K562 (cell line): Measurements from ENCODE around the gene RNF44. TPM values are rescaled to one million over a fixed set of nuclear protein-coding genes. Genes with fewer than 3 reads are reported as not detected.

Source experiments
- ATAC-seq: fragments of 200-7000 bp; cut with Tn5 transposase; 3 replicates; pipeline ENCODE4 v1.9.1; 2020; ENCODE audit warnings: moderate library complexity
- BruUV-seq: library from RNA; stranded (reverse); fragments of 400-500 nt; replicated peaks from 2 replicates; lab custom pipeline; 2021; lab: Mats Ljungman, UMichigan
- CTCF ChIA-PET: fragments of 300-600 bp; formaldehyde crosslinking; extraction: SDS; loops from one replicate; lab custom pipeline; 2021; ENCODE audit warnings: low intra/inter-chr PET ratio; lab: Yijun Ruan, JAX
- POLR2A ChIA-PET: fragments of 300-600, 350-650 bp; sonication (Branson Sonifier 250); formaldehyde crosslinking; extraction: SDS; loops from one replicate; lab custom pipeline; 2021; ENCODE audit warnings: antibody characterized with exemption, inconsistent platforms; lab: Yijun Ruan, JAX
- DNase-seq, 4 experiments: peaks; one replicate each; pipeline versions ENCODE4 v3.0.0 to v3.0.0-alpha.2; 2011 to 2018; ENCODE audit warnings: low spot score in 3 of 4, mixed read lengths in 3 of 4; ENCODE audit errors: extremely low read depth in 1 of 4
- FAIRE-seq: peaks from 2 replicates; lab custom pipeline; 2011; peaks lifted over from hg19 to GRCh38; lab: Jason Lieb, UNC
- H2AFZ ChIP-seq: 2 replicates; pipeline ENCODE4 v1.6.0; 2011; ENCODE audit warnings: low read depth, low read length, control low read depth, inconsistent platforms
- H3K27ac ChIP-seq: fragments of 200-600 bp; 3 replicates; pipeline ENCODE4 v1.8.0; 2011; ENCODE audit warnings: low read depth, mild to moderate bottlenecking, control low read depth, inconsistent platforms, low read length, moderate library complexity, mixed read lengths; ENCODE audit errors: extremely low read depth
- H3K27me3 ChIP-seq, 2 experiments: fragments of 300-600 bp in 1 of 2; 2 replicates in 1 of 2; 3 replicates in 1 of 2; pipeline versions ENCODE4 v1.6.0 to v1.8.0; 2011; ENCODE audit warnings: inconsistent platforms in 2 of 2, low read length in 2 of 2, mild to moderate bottlenecking in 1 of 2, mixed read lengths in 1 of 2, moderate library complexity in 1 of 2; ENCODE audit not compliant: control insufficient read depth in 2 of 2, insufficient read depth in 2 of 2
- H3K36me3 ChIP-seq: fragments of 300-600 bp; 3 replicates; pipeline ENCODE4 v1.8.0; 2011; ENCODE audit warnings: mild to moderate bottlenecking, low read length, inconsistent platforms; ENCODE audit not compliant: control insufficient read depth, insufficient read depth
- H3K4me1 ChIP-seq, 2 experiments: fragments of 200-600 bp in 1 of 2; replicated peaks in 1 of 2; 2 replicates in 1 of 2; 3 replicates in 1 of 2; pipeline versions ENCODE4 v1.5.1 to v1.8.0; 2011; ENCODE audit warnings: inconsistent platforms in 2 of 2, low read length in 2 of 2, mild to moderate bottlenecking in 1 of 2, mixed read lengths in 1 of 2, moderate library complexity in 1 of 2; ENCODE audit not compliant: control insufficient read depth in 2 of 2, insufficient read depth in 2 of 2
- H3K4me2 ChIP-seq: 2 replicates; pipeline ENCODE4 v1.6.1; 2011; ENCODE audit warnings: low read length, control low read depth, inconsistent platforms, mixed read lengths; ENCODE audit not compliant: insufficient read depth
- H3K4me3 ChIP-seq: fragments of 200-600 bp; sonication (generic), shearing (Covaris generic); 2 replicates; pipeline ENCODE4 v1.5.1; 2016; ENCODE audit warnings: control low read depth, inconsistent platforms
- H3K79me2 ChIP-seq: fragments of 200-600 bp; 3 replicates; pipeline ENCODE4 v1.8.0; 2011; ENCODE audit warnings: low read length, inconsistent platforms; ENCODE audit not compliant: control insufficient read depth, insufficient read depth
- H3K9ac ChIP-seq, 2 experiments: 2 replicates each; pipeline versions ENCODE4 v1.6.0 to v1.6.1; 2011; ENCODE audit warnings: low read depth in 2 of 2, low read length in 2 of 2, control low read depth in 1 of 2, inconsistent platforms in 1 of 2, mild to moderate bottlenecking in 1 of 2, mixed read lengths in 1 of 2; ENCODE audit not compliant: insufficient read depth in 1 of 2
- H3K9me1 ChIP-seq: one replicate; pipeline ENCODE4 v1.6.0; 2011; ENCODE audit warnings: inconsistent platforms, mild to moderate bottlenecking, low read length, moderate library complexity; ENCODE audit not compliant: control insufficient read depth, insufficient read depth
- H3K9me3 ChIP-seq: replicated peaks from 2 replicates; pipeline ENCODE4 v1.5.1; 2011; ENCODE audit warnings: low read depth, low read length, inconsistent platforms; ENCODE audit not compliant: control insufficient read depth, insufficient read depth
- H4K20me1 ChIP-seq: replicated peaks from 2 replicates; pipeline ENCODE4 v1.6.1; 2011; ENCODE audit warnings: low read length, inconsistent platforms, mixed read lengths; ENCODE audit not compliant: control insufficient read depth, insufficient read depth
- CC2D1A ChIP-seq: fragments of 450-650 bp; IDR thresholded peaks from 2 replicates; pipeline ENCODE4 v1.6.1; 2017; ENCODE audit warnings: mild to moderate bottlenecking
- CTCF ChIP-seq, 3 experiments: IDR thresholded peaks in 2 of 3; conservative IDR thresholded peaks in 1 of 3; 2 replicates each; pipeline ENCODE4 v1.5.1; 2011 to 2012; ENCODE audit warnings: low read length in 3 of 3, mild to moderate bottlenecking in 3 of 3, control low read depth in 2 of 3, improper control_type of control experiment in 1 of 3, inconsistent platforms in 1 of 3, low read depth in 1 of 3, mixed read lengths in 1 of 3, moderate library complexity in 1 of 3; ENCODE audit not compliant: insufficient read depth in 2 of 3
- E2F4 ChIP-seq: sonication (generic); formaldehyde crosslinking; IDR thresholded peaks from 2 replicates; pipeline ENCODE4 v1.8.0; 2022; ENCODE audit warnings: mild to moderate bottlenecking, low read depth, missing genetic modification reagents
- WGBS: fragments of 100-300 bp; shearing (Covaris generic); methylation state at CpG from one replicate; pipeline ENCODE4 v1.1.6; 2016; ENCODE audit warnings: low coverage, mixed read lengths; ENCODE audit not compliant: insufficient coverage; ENCODE audit errors: missing lambda C conversion rate; 5-methylcytosine and 5-hydroxymethylcytosine counted together
- in situ Hi-C: fragments of 300-500 bp; cut with MboI; formaldehyde crosslinking; loops from 4 replicates; pipeline ENCODE4 v1.15.0; 2018; ENCODE audit warnings: inconsistent platforms, mixed read lengths
- intact Hi-C: fragments of 100-400 bp; cut with micrococcal nuclease; formaldehyde crosslinking; loops from 2 replicates; pipeline ENCODE4 v1.14.2; 2022
- polyA plus RNA-seq, 8 experiments: library from polyadenylated mRNA; depleted of rRNA in 4 of 8; stranded (reverse) in 5 of 8; unstranded in 3 of 8; fragments of >200 nt; fragmentation: Nextera tagmentation in 2 of 8; fragmentation: Illumina TruSeq in 1 of 8; extraction: Ambion mirVana in 2 of 8; extraction: Trizol in 1 of 8; gene quantifications; 2 replicates each; pipeline versions ENCODE4 v1.2.1 to v1.2.3, GENCODE V29; 2011 to 2014; ENCODE audit warnings: inconsistent platforms in 1 of 8, missing spikeins in 1 of 8
- total RNA-seq, 7 experiments: library from RNA; depleted of rRNA in 6 of 7; stranded (reverse); fragments of >200 nt in 6 of 7; fragmentation: Illumina TruSeq in 2 of 7; extraction: Trizol in 2 of 7; gene quantifications; 2 replicates each; pipeline versions ENCODE4 v1.2.1 to v1.2.3, GENCODE V29; 2011 to 2021; ENCODE audit warnings: low replicate concordance in 1 of 7

RNF44 gene
- total and polyA plus RNA-seq, 9 of the 15 experiments (the other 6 are each of a cell fraction or from before 2014, with no cell fraction given): 1.6 to 82.6 (median 7.4) TPM

GRCh38 chr5:176574297-176574591, 37.0 kb upstream of the RNF44 start:
- Histone ChIP-seq H3K9me3 (no peaks in the 10 kb centered on the region), H3K9ac (no peak overlapping the region), H4K20me1 (no peaks in the 10 kb centered on the region; the same call in 1 of the 2 replicates), H3K79me2 (no peaks in the 10 kb centered on the region), H3K27me3 (peaks cover 13 to 23% of the 10 kb centered on the region in 2 experiments; a peak in 3 of 5 replicates), H3K4me3 (no peak overlapping the region), H3K4me1 (peaks cover 0 to 32% of the 10 kb centered on the region in 2 experiments; a peak in 3 of 5 replicates), H3K9me1 (no peaks in the 10 kb centered on the region), H3K4me2 (no peak overlapping the region), H2AFZ (peak overlapping the region; percentile 53; the same call in 1 of the 2 replicates), H3K27ac (no peak overlapping the region), H3K36me3 (no peaks in the 10 kb centered on the region)
- no peak for ATAC-seq
- intact Hi-C loops (loop anchor here (1.0 to 10.0 kb wide), 3 partner anchors 37 to 71 kb away; partner anchors contain the start of genes GPRIN1 and TSPAN17), in situ Hi-C loops (no loop called here)
- no TSS peak for BruUV-seq
- no peak for FAIRE-seq
- CTCF ChIA-PET: interaction anchor here (0.9 to 1.6 kb wide), 2 partner anchors 45 to 158 kb away, joined by 3 to 8 read pairs; partner anchors contain the start of gene CLTB
- no peak for DNase-seq
- POLR2A ChIA-PET: interaction anchor here (0.9 kb wide), 1 partner anchor 14 kb away, joined by 3 read pairs; no protein-coding TSS in a partner anchor
- 5% methylated on average over 10 of the region's 10 CpGs for WGBS
- TF ChIP-seq E2F4 (CRISPR knock-in tag): no peak
- TF ChIP-seq CTCF (IDR thresholded peaks at IDR 0.05 in 2 of 3, conservative IDR thresholded peaks at IDR 0.05 in 1 of 3; ENCODE audit: insufficient read depth in 2 of 3, low read depth in 1 of 3, low read length in 3 of 3): peak in 1 of 3 experiments; percentile 13; a peak in 1 of 6 replicates
- 0 out of 2 replicates have a peak, but pooled peaks have one; percentile 3 for TF ChIP-seq CC2D1A
